Small intestine (tissue), 7 donors: ENCODE data around the gene SH3RF3. TPM values are rescaled to one million over a fixed set of nuclear protein-coding genes. Genes with fewer than 3 reads are reported as not detected.

Source experiments
- DNase-seq, 2 donors: peaks; one replicate each; pipeline versions ENCODE4 v3.0.0 to v3.0.0-alpha.2; 2013
- FAIRE-seq: peaks from 2 replicates; lab custom pipeline; 2012; peaks lifted over from hg19 to GRCh38; lab: Jason Lieb, UNC
- H3K27ac ChIP-seq, 3 donors: one replicate each; pipeline ENCODE4 v1.5.1; 2013; ENCODE audit warnings: low read length in 2 of 3, mild to moderate bottlenecking in 2 of 3, control low read depth in 1 of 3, inconsistent platforms in 1 of 3, low read depth in 1 of 3, moderate library complexity in 1 of 3
- H3K27me3 ChIP-seq, 3 donors: one replicate each; pipeline ENCODE4 v1.6.1; 2013; ENCODE audit warnings: low read length in 3 of 3, inconsistent platforms in 1 of 3; ENCODE audit not compliant: control insufficient read depth in 3 of 3, insufficient read depth in 3 of 3
- H3K36me3 ChIP-seq, 3 donors: one replicate each; pipeline ENCODE4 v1.6.1; 2013; ENCODE audit warnings: low read length in 3 of 3, inconsistent platforms in 1 of 3, low read depth in 1 of 3, mild to moderate bottlenecking in 1 of 3, moderate library complexity in 1 of 3; ENCODE audit not compliant: control insufficient read depth in 3 of 3, insufficient read depth in 2 of 3
- H3K4me1 ChIP-seq, 3 donors: one replicate each; pipeline ENCODE4 v1.6.1; 2013; ENCODE audit warnings: low read length in 2 of 3, inconsistent platforms in 1 of 3, low read depth in 1 of 3, mild to moderate bottlenecking in 1 of 3, moderate library complexity in 1 of 3; ENCODE audit not compliant: control insufficient read depth in 3 of 3, insufficient read depth in 2 of 3
- H3K4me3 ChIP-seq, 3 donors: one replicate each; pipeline ENCODE4 v1.5.1; 2013; ENCODE audit warnings: low read length in 3 of 3, control low read depth in 1 of 3, inconsistent platforms in 1 of 3, low read depth in 1 of 3, mild to moderate bottlenecking in 1 of 3, moderate library complexity in 1 of 3
- H3K9me3 ChIP-seq, 2 donors: one replicate each; pipeline ENCODE4 v1.6.1; 2013; ENCODE audit warnings: low read depth in 1 of 2, low read length in 1 of 2; ENCODE audit not compliant: control insufficient read depth in 2 of 2, insufficient read depth in 1 of 2
- WGBS, 3 donors: extraction: QIAGEN DNeasy Blood & Tissue Kit; methylation state at CpG; one replicate each; pipeline ENCODE4 v1.1.7; 2013; 5-methylcytosine and 5-hydroxymethylcytosine counted together
- polyA plus RNA-seq, 4 donors: library from polyadenylated mRNA; stranded (reverse) in 3 of 4; unstranded in 1 of 4; fragments of 200-250 nt in 3 of 4; fragments of 120-200 nt in 1 of 4; gene quantifications; one replicate each; pipeline versions ENCODE4 v1.2.1 to v1.2.3, GENCODE V29; 2013
- donor health status: healthy with polysubstance abuse.
- donor health status: control.
- donor health status: control.
- donor health status: Bipolar disorder and iron deficiency.
- donor health status: healthy.

Gene SH3RF3
- polyA plus RNA-seq, 4 donors = 0.22 to 3.9 (median 1.2) TPM

GRCh38 chr2:109438773-109439389, 309.9 kb downstream of the SH3RF3 start:
- no peak overlapping the region for H3K27ac ChIP-seq
- no peaks in the 10 kb centered on the region for H3K4me1 ChIP-seq

DNA sequence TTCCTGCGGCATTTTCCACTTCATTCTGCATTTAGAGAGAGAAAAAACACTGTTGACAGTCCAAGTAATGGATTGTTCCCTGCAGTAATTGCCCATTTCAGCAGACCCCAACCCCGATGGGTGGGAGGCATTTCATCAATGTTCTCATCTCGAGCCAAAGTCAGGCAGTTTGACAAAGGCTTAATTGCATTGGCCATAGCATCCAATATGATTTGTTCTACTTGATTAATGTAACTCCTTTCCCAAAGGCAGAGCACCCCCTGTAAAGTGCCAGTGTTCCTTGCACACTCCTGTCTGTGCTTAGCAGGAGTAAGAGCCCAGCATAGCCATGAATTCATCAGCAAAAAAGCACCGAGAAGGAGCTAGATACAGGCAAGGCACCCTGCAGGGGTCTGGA, 310.4 kb downstream of the SH3RF3 start:
- Histone ChIP-seq H3K27me3 (peaks cover 0 to 6% (median 0%) of the 10 kb centered on the region in 3 donors), H3K4me3 (no peak overlapping the region), H3K4me1 (no peaks in the 10 kb centered on the region), H3K27ac (no peak overlapping the region), H3K36me3 (peaks cover 0 to 3% (median 0%) of the 10 kb centered on the region in 3 donors), H3K9me3 (peaks cover 0 to 10% of the 10 kb centered on the region in 2 donors)
- no peak for DNase-seq
- FAIRE-seq = no peak
- WGBS, 3 donors = 74 to 85% (median 84%) methylated on average over 4 of the region's 4 CpGs

More at GRCh38 chr2:109438773-109439389, 309.9 kb downstream of the SH3RF3 start:
- peaks cover 0 to 3% (median 0%) of the 10 kb centered on the region in 3 donors for H3K36me3 ChIP-seq
- no peak overlapping the region for H3K4me3 ChIP-seq
- no peak for DNase-seq
- peaks cover 0 to 8% of the 10 kb centered on the region in 2 donors for H3K9me3 ChIP-seq
- no peak for FAIRE-seq
- 66 to 73% (median 70%) methylated on average over 8 of the region's 8 CpGs for WGBS, 3 donors
- peaks cover 0 to 6% (median 0%) of the 10 kb centered on the region in 3 donors for H3K27me3 ChIP-seq

- Histone ChIP-seq H3K27me3 (peaks cover 0 to 6% (median 0%) of the 10 kb centered on the region in 3 donors), H3K27ac (no peak overlapping the region), H3K9me3 (peaks cover 0 to 13% of the 10 kb centered on the region in 2 donors), H3K4me3 (no peak overlapping the region), H3K36me3 (peaks cover 0 to 3% (median 0%) of the 10 kb centered on the region in 3 donors), H3K4me1 (no peaks in the 10 kb centered on the region)
- FAIRE-seq (no peak), DNase-seq (no peak)
- 91 to 99% (median 94%) methylated on average over 7 of the region's 7 CpGs for WGBS, 3 donors
These were observed 311.0 kb downstream of the SH3RF3 start for GRCh38 chr2:109439986-109440385.

DNA sequence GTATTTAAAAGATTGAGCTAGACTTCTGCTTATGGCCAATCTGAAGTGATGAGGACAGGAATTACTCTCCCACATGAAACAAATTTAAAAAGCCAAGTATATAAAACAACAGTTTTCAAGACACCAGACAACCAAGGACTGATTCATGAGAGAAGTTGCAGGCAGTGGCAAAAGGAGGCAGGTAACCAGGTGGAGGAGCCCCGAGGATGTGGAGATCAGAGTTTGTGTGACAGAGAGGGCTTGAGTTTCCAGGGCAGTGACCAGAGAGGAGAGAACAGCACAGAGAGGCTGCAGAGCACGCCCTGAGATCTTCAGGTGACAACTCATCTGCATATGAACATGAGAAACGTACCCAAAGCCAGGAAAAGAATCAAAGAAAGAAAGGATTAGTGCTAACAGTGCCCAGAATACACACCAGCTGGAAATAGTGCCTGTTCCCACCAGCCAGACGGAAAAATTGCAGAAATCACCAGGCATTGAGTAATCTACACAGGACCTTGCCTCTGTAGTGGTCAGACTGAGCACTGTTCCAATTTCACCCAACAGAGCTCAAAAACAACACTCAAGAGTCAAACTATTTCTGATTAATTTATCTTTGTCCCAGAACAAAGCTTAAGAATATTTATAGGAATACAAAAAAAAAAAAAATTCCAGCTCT, 311.6 kb downstream of the SH3RF3 start:
- no peak overlapping the region for H3K27ac ChIP-seq
- H3K4me3 ChIP-seq = no peak overlapping the region
- H3K4me1 ChIP-seq = no peaks in the 10 kb centered on the region
- peaks cover 0 to 6% (median 0%) of the 10 kb centered on the region in 3 donors for H3K27me3 ChIP-seq
- peaks cover 0 to 13% of the 10 kb centered on the region in 2 donors for H3K9me3 ChIP-seq
- no peak for FAIRE-seq
- no peak for DNase-seq
- 63 to 78% (median 65%) methylated on average over 4 of the region's 4 CpGs for WGBS, 3 donors
- peaks cover 0 to 3% (median 0%) of the 10 kb centered on the region in 3 donors for H3K36me3 ChIP-seq

DNA sequence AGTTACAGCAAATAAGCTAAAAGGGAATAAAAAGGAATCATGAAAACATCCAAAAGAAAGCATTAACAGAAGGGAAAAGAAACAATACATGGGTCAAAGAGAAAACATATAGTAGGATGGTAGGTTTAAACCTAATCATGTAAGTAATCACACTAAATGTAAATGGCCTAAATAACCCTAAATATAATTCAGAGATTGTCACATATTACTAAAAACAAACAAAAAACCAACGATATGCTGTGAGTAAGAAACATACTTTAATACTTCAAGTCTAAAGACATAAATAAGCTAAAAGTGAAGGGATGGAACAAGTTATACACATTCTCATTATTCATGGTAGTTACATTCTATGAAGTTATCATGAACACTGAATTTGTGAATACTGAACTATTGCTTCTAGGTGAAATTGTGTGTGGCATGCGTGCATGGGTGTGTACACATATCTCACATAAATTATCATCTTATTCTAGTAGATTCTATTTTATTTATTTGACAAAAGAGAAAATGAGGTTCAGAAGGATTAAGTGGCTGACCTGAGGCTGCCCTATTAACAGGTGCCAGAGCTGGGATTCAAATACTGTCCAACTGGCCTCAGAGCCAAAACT, 313.8 kb downstream of the SH3RF3 start:
- Histone ChIP-seq H3K4me1 (no peaks in the 10 kb centered on the region), H3K9me3 (peaks cover 0 to 13% of the 10 kb centered on the region in 2 donors), H3K4me3 (no peak overlapping the region), H3K36me3 (peaks cover 0 to 3% (median 0%) of the 10 kb centered on the region in 3 donors), H3K27ac (no peak overlapping the region), H3K27me3 (peaks cover 0 to 10% (median 0%) of the 10 kb centered on the region in 3 donors)
- FAIRE-seq (no peak), DNase-seq (no peak)
- 88 to 94% (median 92%) methylated on average over 2 of the region's 2 CpGs for WGBS, 3 donors

DNA sequence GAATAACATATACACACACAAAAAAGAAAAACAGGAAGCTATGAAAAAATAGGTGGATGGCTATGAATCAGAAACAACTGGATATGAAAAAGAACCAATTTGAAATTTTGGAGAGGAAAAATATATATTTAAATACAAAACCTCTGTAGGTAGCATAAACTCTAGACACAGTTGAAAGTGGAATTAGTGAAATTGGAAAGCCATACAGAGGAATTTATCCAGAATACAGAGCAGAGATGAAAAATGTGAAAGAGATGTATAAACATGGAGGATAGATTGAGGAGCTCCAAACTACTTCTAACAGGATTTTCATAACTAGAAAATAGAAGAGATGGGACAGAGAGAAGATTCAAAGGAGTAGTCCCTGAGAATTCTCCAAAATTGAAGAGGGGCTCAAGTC, 315.9 kb downstream of the SH3RF3 start:
- H3K9me3 ChIP-seq = peaks cover 0 to 13% of the 10 kb centered on the region in 2 donors
- H3K27me3 ChIP-seq = peaks cover 0 to 4% (median 0%) of the 10 kb centered on the region in 3 donors
- no peak overlapping the region for H3K27ac ChIP-seq
- H3K4me3 ChIP-seq = no peak overlapping the region
- H3K4me1 ChIP-seq = no peaks in the 10 kb centered on the region
- FAIRE-seq = no peak
- no peaks in the 10 kb centered on the region for H3K36me3 ChIP-seq
- DNase-seq = no peak

DNA sequence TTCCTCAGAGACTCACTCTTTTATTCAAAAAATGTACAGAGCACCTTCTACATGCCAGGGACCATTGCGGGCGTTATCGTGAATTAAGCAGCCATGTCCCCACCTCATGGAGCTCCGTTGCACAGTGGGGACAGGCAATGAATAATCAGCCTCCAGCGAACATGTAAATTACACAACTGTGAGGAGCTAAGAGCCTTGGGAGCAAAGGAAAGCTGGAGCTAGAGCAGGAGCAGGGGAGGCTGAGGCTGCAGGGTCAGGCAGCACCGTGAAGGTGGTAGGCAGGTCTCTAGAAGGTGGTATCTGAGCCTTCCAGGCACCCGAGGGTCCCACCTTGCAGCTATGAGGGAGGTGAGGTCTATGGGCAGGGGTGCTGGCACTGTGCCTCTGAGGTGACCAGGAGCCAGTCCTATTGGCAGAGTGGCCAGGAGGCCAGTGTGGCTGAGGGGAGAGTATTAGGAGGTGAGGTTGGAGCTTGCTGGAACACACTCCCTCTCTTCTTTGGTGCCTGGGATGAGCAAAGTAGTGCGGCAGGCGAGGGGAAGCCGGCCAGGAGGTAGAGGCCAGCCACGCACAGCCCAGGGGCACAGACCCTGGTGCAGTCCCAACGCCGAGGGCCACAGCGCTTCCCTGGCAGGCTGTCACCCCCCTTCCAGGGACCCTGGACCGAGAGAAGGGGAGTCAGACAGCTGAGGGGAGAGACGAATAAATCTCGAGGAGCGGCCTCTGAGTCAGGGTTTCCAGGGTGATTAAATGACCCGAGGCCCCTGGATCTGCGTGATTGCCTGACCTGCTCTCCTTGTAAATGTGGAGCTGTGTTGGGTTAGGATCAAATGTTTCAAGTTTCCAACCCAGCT, 317.5 kb downstream of the SH3RF3 start:
- Histone ChIP-seq H3K4me3 (no peak overlapping the region), H3K36me3 (no peaks in the 10 kb centered on the region), H3K4me1 (no peaks in the 10 kb centered on the region), H3K27ac (no peak overlapping the region), H3K9me3 (peaks cover 0 to 8% of the 10 kb centered on the region in 2 donors), H3K27me3 (peaks cover 0 to 4% (median 0%) of the 10 kb centered on the region in 3 donors)
- 74 to 81% (median 80%) methylated on average over 20 of the region's 20 CpGs for WGBS, 3 donors
- DNase-seq = no peak
- FAIRE-seq = no peak

DNA sequence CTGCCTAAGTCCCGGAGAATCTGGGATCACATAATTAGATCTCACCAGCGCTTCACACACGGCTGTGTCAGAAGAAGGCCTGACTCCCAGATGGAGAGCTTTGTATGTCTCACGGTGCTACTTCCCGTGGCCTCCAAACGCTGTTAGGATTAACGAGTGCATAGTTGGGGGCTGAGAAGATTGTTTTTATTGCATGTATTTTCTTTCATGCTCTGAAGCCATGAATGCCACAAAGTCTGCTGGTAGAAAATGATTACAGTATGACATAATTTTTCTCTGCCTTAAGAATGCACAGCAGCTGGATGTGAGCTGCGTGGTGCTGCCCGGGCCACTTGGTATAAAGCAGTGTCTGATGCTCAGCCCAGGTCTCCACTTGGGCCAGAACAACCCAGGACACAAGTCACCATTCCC, 318.3 kb downstream of the SH3RF3 start:
- peaks cover 0 to 8% of the 10 kb centered on the region in 2 donors for H3K9me3 ChIP-seq
- H3K27me3 ChIP-seq = peaks cover 0 to 4% (median 0%) of the 10 kb centered on the region in 3 donors
- H3K27ac ChIP-seq = no peak overlapping the region
- WGBS, 3 donors = 73 to 84% (median 77%) methylated on average over 9 of the region's 9 CpGs
- H3K4me1 ChIP-seq = no peaks in the 10 kb centered on the region
- no peaks in the 10 kb centered on the region for H3K36me3 ChIP-seq
- FAIRE-seq (no peak), DNase-seq (no peak)
- no peak overlapping the region for H3K4me3 ChIP-seq
